ENCODE measurements around the gene RAB5B.

- TF ChIP-seq POLR2A (IDR thresholded peaks at IDR 0.05; ENCODE audit: low read depth, low read length) (no peak), TAF1 (IDR thresholded peaks at IDR 0.05; ENCODE audit: low read depth, low read length) (no peak), PAX5 (IDR thresholded peaks at IDR 0.05; ENCODE audit: insufficient read depth, low read length, severe bottlenecking) (no peak), POLR2AphosphoS5 (IDR thresholded peaks at IDR 0.05; ENCODE audit: low read depth, low read length) (no peak), POU2F2 (IDR thresholded peaks at IDR 0.05; ENCODE audit: low read depth, low read length) (no peak)
These were observed 10.1 kb upstream of the RAB5B start for GRCh38 chr12:55963760-55964159.

Data from GM12891 (cell line).